ENCODE data around the gene ANKRD53. TPM values are rescaled to one million over a fixed set of nuclear protein-coding genes. Genes with fewer than 3 reads are reported as not detected.
"Not testable (repeated sequence)": the region's sequence is repeated elsewhere in the genome, so short reads cannot be mapped to it uniquely, and the experiment has no call there.

ANKRD53 gene
- total RNA-seq, 1 experiment from 2014 or later: not detected

DNA sequence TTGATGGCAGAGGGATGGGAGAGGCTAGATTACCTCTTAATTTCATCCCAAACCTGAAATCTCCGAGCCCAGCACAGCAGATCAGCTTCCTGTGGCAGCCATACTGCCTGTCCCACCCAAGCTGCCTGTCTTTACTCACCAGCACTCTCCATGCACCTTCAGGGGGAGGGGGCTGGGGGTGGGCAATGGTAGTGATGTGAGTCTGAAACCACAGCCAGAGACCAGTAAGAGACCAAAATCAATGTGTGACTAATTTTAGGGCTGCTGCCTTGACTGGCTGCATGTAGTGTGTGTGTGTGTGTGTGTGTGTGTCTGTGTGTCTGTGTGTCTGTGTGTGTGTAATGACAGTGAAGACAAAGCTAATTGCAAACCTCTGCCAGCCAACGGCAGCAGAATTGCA, 27.9 kb downstream of the ANKRD53 start:
- DNase-seq (ENCODE audit: low spot score): no peak

DNA sequence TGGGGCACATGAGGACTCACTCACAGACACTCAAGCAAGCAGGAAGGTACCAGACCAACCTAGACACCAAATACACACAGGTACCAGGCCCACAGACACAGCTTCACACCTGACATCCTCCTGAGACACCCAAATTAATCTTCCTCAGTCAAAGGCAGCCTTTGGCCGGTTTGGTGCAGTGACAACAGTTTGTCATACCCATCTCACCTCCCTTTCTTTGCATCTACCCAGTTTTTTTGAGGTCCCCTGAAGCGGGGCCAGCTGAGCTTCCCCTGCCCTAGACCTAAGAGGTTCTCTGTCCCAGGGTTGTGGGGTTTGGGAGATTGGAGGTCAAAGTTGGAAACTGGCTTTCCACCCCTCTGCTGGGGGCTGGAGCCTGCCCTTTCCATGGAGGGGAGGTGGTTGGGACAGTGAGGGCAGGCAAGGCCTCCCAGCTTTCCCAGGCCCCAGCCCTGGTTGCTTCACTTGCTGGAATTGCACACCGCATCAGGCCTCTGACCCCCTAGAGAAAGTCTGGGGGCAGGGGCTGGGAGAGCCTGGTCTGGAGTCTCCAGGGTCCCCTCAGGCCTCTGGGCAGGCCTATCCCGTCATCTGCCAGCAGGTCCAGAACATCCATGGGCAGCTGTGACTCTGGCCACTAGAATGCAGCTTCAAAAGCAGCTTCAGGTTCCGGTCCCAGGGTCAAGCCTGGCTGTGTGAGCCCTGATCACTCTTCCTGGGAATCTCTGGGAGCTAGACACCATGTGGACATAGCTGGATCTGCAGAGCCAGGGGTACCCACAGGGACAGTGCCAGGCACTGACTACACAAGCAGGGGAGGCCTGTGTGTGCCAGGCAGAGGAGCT, 28.7 kb downstream of the ANKRD53 start:
- DNase-seq (ENCODE audit: low spot score): no peak

DNA sequence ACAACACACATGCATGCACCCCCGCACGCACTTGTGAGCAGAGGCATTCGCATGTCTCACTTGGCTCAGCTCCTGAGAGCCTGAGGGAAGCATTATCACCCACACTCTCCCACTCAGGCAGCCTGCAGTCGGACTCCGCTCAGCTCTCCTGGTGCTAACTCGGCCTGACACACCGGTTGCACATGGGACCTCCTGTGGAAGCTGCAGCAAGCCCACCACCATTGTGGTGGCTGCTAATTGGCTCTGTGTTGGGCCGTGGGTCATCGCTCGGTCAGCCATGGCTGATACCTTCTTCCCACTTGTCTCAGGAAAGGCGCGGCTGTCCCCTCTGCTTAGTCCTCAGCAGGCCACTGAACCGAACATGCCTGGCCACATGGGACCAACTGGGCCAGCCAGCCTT, 29.9 kb downstream of the ANKRD53 start:
- DNase-seq (ENCODE audit: low spot score): no peak

DNA sequence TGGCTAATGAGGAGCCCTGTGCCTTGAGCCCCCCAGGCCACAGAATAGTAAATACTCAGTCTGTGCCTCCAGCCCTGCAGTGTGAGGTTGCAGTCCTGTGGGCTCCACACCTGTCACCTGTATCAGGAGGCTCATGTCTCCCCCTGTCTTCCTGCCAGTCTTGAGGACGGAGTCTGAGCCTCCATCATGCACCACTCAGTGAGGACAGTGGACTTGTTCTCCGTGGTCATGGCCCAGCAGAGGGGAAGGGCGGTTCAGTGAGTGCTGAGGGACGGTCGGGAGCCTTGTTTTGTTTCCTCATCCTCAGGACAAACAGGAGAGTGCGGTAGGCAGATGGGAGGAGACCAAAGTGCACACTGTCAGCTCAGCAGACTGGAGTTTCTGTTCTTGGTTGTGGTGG, 33.4 kb downstream of the ANKRD53 start:
- not testable (repeated sequence) for DNase-seq (ENCODE audit: low spot score)

DNA sequence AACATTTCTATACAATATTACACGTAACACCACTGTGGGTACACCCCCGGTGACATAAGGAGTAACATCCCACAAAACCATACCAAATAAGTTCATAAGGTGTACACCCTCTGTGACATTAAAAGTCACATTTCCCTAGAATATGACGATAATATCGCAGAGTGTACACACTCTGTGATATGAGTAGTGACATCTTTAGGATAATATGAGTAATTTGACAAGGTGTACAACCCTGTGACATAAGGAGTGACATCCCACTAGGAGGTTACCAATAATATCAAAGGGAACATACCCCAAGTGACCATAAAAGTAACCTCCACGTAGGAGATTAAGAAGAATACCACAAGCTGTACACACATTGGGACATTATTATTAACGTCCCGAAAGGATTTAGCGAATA, 40.2 kb downstream of the ANKRD53 start:
- DNase-seq (ENCODE audit: low spot score): no peak

DNA sequence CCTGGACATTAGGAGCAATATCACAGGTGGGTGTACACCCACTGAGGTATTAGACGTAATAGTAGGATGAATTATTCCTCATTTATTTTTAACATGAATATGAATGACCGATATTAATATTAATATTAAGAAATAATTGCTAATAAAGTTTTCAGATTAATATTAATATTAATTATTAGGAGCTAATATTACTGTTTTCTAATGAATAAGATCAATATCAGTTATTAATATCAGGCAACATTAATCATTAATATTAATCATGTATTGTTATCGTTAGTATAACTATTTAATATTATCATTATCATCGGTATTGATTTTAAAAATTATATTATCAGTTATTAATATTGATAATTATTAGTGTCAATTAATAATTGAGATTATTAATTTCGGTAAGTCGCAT, 41.6 kb downstream of the ANKRD53 start:
- DNase-seq (ENCODE audit: low spot score): not testable (repeated sequence)

DNA sequence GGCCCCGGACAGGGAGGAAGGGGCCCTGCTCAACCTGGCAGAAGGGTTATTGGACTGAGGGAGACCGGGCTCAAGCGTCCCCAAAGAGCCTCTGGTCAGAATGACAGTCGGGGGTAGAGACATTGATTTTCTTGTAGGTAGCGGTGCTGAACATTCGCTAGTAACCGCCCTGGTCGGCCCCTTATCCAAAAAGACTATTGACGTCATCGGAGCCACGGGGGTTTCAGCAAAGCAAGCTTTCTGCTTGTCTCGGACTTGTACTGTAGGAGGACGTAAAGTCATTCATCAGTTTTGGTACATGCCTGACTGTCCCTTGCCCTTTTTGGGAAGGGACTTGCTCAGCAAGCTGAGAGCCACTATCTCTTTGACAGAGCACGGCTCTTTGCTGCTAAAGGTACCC, 43.0 kb downstream of the ANKRD53 start:
- DNase-seq (ENCODE audit: low spot score): not testable (repeated sequence)

DNA sequence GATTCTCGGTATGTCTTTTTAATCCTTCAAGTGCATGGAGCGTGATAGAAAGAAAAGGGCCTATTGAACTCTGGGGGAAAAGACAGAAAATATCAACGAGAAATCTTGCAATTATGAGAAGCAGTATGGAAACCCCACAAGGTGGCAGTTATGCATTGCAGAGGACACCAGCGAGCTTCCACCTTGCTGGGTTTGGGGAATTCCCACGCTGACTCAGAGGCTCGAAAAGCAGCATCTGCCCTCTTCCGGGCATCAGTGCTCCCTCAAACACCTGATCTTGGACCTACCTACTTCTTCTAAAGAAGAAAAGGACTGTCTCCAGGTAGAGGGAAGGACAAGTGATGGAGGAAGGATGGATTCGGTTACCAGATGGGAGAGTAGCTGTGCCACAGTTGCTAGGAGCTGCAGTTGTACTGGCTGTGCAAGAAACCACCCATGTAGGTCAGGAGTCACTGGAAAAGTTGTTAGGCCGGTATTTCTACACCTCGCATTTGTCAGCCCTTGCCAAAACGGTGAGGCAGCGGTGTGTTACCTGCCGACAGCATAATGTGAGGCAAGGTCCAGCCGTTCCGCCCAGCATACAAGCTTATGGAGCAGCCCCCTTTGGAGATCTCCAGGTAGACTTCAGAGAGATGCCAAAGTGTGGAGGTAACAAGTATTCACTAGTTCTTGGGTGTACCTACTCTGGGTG, 45.3 kb downstream of the ANKRD53 start:
- peak; percentile 51 for DNase-seq (ENCODE audit: low spot score)

Other genes starting within 250 kb of the ANKRD53 start
- gene ADD2, start 210.4 kb upstream of the ANKRD53 start, total RNA-seq (2014; rRNA removed; shearing (Covaris generic)): 47.5 and 50.5 TPM in 2 replicates
- gene FIGLA, start 188.0 kb upstream of the ANKRD53 start, total RNA-seq (2014; rRNA removed; shearing (Covaris generic)): not detected in 2 replicates
- gene CLEC4F, start 158.0 kb upstream of the ANKRD53 start, total RNA-seq (2014; rRNA removed; shearing (Covaris generic)): not detected in 2 replicates
- gene CD207, start 142.8 kb upstream of the ANKRD53 start, total RNA-seq (2014; rRNA removed; shearing (Covaris generic)): 0.14 TPM in 1 of 2 replicates, not detected in the other
- 3.3 and 5.0 TPM in 2 replicates for gene VAX2, start 78.1 kb upstream of the ANKRD53 start, total RNA-seq (2014; rRNA removed; shearing (Covaris generic))
- gene ATP6V1B1, start 42.7 kb upstream of the ANKRD53 start, total RNA-seq (2014; rRNA removed; shearing (Covaris generic)): 0.93 TPM in 1 of 2 replicates, not detected in the other
- 41.4 and 49.5 TPM in 2 replicates for gene TEX261, start 16.2 kb downstream of the ANKRD53 start, total RNA-seq (2014; rRNA removed; shearing (Covaris generic))
- 73.3 and 128 TPM in 2 replicates for gene NAGK, start 90.0 kb downstream of the ANKRD53 start, total RNA-seq (2014; rRNA removed; shearing (Covaris generic))
- 3.9 and 4.4 TPM in 2 replicates for gene MCEE, start 151.6 kb downstream of the ANKRD53 start, total RNA-seq (2014; rRNA removed; shearing (Covaris generic))
- 46.4 and 64.3 TPM in 2 replicates for gene MPHOSPH10, start 152.0 kb downstream of the ANKRD53 start, total RNA-seq (2014; rRNA removed; shearing (Covaris generic))
- gene PAIP2B, start 248.5 kb downstream of the ANKRD53 start, total RNA-seq (2014; rRNA removed; shearing (Covaris generic)): 0.28 and 1.1 TPM in 2 replicates